Activated naive CD4-positive, alpha-beta T cell treated with anti-CD3 and anti-CD28 coated beads for 36 hours (primary cell): ENCODE data around the gene RELB. TPM values are rescaled to one million over a fixed set of nuclear protein-coding genes. Genes with fewer than 3 reads are reported as not detected.
A peak's percentile ranks its signal among the peaks of the same experiment; 100 is the strongest.

Experiments used
- CTCF ChIA-PET: fragments of 350-600 bp; sonication (Branson Sonifier 250); formaldehyde crosslinking; loops from one replicate; lab custom pipeline; 2021; ENCODE audit warnings: antibody characterized with exemption; lab: Charles Lee
- DNase-seq: peaks from one replicate; pipeline ENCODE4 v3.0.0-alpha.2; 2020
- H3K27ac Mint-ChIP-seq: one replicate; pipeline ENCODE4 v1.8.0; 2021; ENCODE audit warnings: mild to moderate bottlenecking, mixed read lengths
- H3K27me3 Mint-ChIP-seq: one replicate; pipeline ENCODE4 v1.8.0; 2021; ENCODE audit warnings: low read depth, mixed read lengths
- H3K36me3 Mint-ChIP-seq: one replicate; pipeline ENCODE4 v1.8.0; 2021; ENCODE audit warnings: low read depth, mixed read lengths
- H3K4me1 Mint-ChIP-seq: one replicate; pipeline ENCODE4 v1.8.0; 2021; ENCODE audit warnings: low read depth, mixed read lengths
- H3K4me3 Mint-ChIP-seq: one replicate; pipeline ENCODE4 v1.8.0; 2021; ENCODE audit warnings: mild to moderate bottlenecking, moderate library complexity, mixed read lengths
- H3K9me3 Mint-ChIP-seq: one replicate; pipeline ENCODE4 v1.8.0; 2021; ENCODE audit warnings: mixed read lengths
- intact Hi-C: fragments of 100-400 bp; cut with micrococcal nuclease; formaldehyde crosslinking; loops from one replicate; pipeline ENCODE4 v1.15.1; 2023
- total RNA-seq, 2 experiments: library from RNA; stranded (reverse); gene quantifications; one replicate each; pipeline ENCODE4 v1.2.3, GENCODE V29; 2021

The RELB gene
- total RNA-seq, 2 experiments from 2014 or later, result 55.4 to 57.3 TPM

GRCh38 chr19:45008552-45008951 lies 7.3 kb downstream of the RELB start:
- intact Hi-C loops, result no loop called here
- no peak overlapping the region for H3K27ac Mint-ChIP-seq
- H3K27me3 Mint-ChIP-seq, result no peaks in the 10 kb centered on the region
- DNase-seq, result no peak
- H3K4me1 Mint-ChIP-seq, result peaks cover 5% of the 10 kb centered on the region
- H3K9me3 Mint-ChIP-seq, result no peaks in the 10 kb centered on the region
- peaks cover 20% of the 10 kb centered on the region for H3K36me3 Mint-ChIP-seq
- CTCF ChIA-PET, result no interaction called here
- no peak overlapping the region for H3K4me3 Mint-ChIP-seq

DNA sequence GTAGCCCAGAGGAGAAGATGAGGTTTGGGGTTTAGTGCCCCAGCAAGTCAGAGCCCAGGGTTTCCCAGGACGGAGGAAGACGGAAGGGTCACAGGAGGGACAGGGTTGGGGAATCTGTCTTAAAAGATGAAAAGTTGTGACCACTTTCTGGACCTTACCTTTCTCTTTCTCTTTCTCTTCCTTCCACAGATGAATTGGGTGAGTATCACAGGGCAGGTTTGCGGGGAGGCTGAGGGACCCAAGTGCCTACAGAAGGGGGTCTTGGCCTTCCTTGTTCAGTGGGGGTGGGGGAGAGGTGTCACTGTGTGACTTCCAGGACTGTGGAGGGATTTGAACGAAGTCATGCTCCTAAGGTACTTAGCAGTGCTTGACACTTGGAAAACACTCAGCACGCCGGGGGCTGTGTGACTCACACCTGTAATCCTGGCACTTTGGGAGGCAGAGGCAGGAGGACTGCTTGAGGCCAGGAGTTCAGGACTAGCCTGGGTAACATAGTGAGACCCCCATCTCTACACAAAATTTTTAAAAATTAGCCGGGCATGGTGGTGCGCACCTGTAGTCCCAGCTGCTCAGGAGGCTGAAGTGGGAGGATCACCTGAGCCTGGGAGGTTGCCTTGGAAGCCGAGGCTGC lies 8.5 kb downstream of the RELB start:
- H3K27ac Mint-ChIP-seq, result no peak overlapping the region
- no peaks in the 10 kb centered on the region for H3K9me3 Mint-ChIP-seq
- H3K4me1 Mint-ChIP-seq, result peaks cover 5% of the 10 kb centered on the region
- H3K4me3 Mint-ChIP-seq, result no peak overlapping the region
- peaks cover 20% of the 10 kb centered on the region for H3K36me3 Mint-ChIP-seq
- no peak for DNase-seq
- H3K27me3 Mint-ChIP-seq, result no peaks in the 10 kb centered on the region
- intact Hi-C loops, result no loop called here
- CTCF ChIA-PET, result no interaction called here

DNA sequence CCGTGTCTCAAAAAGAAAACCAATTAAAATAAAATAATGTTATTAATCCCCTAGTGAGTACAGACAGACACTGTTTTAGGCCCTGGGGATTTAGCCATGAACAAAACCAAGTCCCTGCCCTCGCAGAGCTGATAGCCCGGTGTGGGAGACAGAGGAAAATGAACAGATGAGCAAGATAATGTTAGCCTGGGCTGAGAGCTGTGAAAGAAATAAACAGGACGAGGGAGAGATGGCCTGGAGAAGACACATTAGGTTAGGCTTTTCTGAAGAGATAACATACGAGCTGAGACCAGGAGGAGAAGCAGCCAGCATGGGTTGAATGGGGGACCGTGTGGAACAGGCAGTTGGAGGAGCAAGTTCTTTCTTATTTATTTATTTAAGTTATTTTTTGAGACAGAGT lies 9.0 kb downstream of the RELB start:
- no peak overlapping the region for H3K27ac Mint-ChIP-seq
- no peaks in the 10 kb centered on the region for H3K9me3 Mint-ChIP-seq
- H3K27me3 Mint-ChIP-seq, result no peaks in the 10 kb centered on the region
- no peak overlapping the region for H3K4me3 Mint-ChIP-seq
- intact Hi-C loops, result no loop called here
- H3K36me3 Mint-ChIP-seq, result peaks cover 20% of the 10 kb centered on the region
- CTCF ChIA-PET, result no interaction called here
- H3K4me1 Mint-ChIP-seq, result peaks cover 5% of the 10 kb centered on the region
- no peak for DNase-seq

DNA sequence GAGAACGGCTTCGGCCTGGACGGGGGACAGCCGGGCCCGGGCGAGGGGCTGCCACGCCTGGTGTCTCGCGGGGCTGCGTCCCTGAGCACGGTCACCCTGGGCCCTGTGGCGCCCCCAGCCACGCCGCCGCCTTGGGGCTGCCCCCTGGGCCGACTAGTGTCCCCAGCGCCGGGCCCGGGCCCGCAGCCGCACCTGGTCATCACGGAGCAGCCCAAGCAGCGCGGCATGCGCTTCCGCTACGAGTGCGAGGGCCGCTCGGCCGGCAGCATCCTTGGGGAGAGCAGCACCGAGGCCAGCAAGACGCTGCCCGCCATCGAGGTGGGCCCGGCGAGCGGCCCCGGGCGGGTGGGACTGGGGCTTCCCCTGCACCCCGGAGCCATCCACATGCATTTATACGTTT lies 10.7 kb downstream of the RELB start:
- no peak overlapping the region for H3K27ac Mint-ChIP-seq
- no peaks in the 10 kb centered on the region for H3K9me3 Mint-ChIP-seq
- H3K4me3 Mint-ChIP-seq, result no peak overlapping the region
- peaks cover 6% of the 10 kb centered on the region for H3K4me1 Mint-ChIP-seq
- no peak for DNase-seq
- H3K27me3 Mint-ChIP-seq, result no peaks in the 10 kb centered on the region
- CTCF ChIA-PET, result no interaction called here
- H3K36me3 Mint-ChIP-seq, result peaks cover 16% of the 10 kb centered on the region
- intact Hi-C loops, result no loop called here

DNA sequence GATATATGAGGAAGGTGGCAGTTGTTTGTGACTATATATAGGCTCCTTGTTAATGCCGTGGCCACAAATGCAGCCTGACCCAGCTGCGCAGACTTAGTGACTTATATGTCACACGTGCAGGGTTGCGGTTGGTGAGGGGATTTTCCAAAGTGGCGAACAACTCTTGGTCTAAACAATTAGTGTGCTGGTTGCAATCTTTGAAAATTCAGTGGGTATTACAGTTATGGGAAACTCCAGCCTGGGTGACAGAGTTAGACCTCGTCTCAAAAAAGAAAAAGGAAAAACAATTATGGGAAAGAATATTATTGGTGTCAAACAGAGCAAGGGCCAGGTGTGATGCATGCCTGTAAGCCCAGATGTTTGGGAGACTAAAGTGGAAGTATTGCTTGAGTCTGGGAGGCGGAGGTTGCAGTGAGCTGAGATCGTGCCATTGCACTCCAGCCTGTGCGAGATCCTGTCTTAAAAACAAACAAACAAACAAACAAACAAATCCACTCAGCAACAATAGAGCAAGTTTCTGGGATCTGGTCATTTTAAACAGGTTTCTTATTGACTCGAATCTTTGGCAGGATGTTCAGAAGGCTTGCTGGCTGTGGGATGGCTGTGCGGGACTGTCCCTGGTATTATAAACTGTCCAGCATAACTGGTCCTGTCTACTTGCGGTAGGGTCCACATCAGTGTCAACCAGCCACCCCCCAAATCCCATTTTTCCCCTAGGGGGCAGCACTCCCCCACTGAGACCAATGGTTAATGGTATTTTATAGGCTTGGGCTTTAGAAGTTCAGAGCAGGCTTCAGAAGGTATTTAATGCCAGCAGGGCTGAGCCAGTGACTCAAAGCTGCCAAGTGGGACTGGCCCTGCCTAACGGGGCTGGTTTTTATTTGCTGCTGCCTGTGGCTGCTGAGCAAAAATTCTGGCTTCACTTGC lies 15.4 kb downstream of the RELB start:
- H3K27me3 Mint-ChIP-seq, result no peaks in the 10 kb centered on the region
- H3K9me3 Mint-ChIP-seq, result no peaks in the 10 kb centered on the region

GRCh38 chr19:45019187-45019586 lies 17.9 kb downstream of the RELB start:
- H3K27ac Mint-ChIP-seq, result no peak overlapping the region
- DNase-seq, result no peak
- H3K4me3 Mint-ChIP-seq, result no peak overlapping the region
- H3K4me1 Mint-ChIP-seq, result peaks cover 6% of the 10 kb centered on the region
- CTCF ChIA-PET, result interaction anchor here (0.7 kb wide), 1 partner anchor 47 kb away, joined by 3 read pairs; no protein-coding TSS in a partner anchor
- H3K27me3 Mint-ChIP-seq, result no peaks in the 10 kb centered on the region
- intact Hi-C loops, result no loop called here
- peaks cover 18% of the 10 kb centered on the region for H3K36me3 Mint-ChIP-seq
- H3K9me3 Mint-ChIP-seq, result no peaks in the 10 kb centered on the region

More for the DNA sequence above, 15.4 kb downstream of the RELB start:
- Mint-ChIP-seq H3K27ac (peak overlapping the region; percentile 32), H3K4me1 (peaks cover 6% of the 10 kb centered on the region), H3K36me3 (peaks cover 14% of the 10 kb centered on the region), H3K4me3 (no peak overlapping the region)
- intact Hi-C loops, result no loop called here
- peak; percentile 73 for DNase-seq
- CTCF ChIA-PET, result interaction anchor here (0.6 to 1.4 kb wide), 3 partner anchors 11 to 48 kb away, joined by 3 read pairs; no protein-coding TSS in a partner anchor

DNA sequence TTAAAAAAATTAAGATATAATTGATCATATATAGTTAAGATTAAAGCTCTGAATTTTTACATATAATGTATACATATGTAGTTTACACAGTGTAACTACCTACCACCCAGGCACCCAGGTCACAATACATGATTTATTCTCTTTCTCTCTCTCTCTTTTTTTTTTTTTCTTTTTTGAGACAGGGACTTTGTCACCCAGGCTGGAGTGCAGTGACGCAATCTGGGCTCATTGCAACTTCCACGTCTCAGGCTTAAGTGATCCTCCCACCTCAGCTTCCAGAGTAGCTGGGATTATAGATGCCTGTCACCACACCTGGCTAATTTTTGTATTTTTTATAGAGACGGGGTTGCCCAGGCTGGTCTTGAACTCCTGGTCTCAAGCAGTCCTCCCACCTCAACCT lies 18.8 kb downstream of the RELB start:
- Mint-ChIP-seq H3K4me3 (no peak overlapping the region), H3K27me3 (no peaks in the 10 kb centered on the region), H3K9me3 (no peaks in the 10 kb centered on the region), H3K4me1 (peaks cover 6% of the 10 kb centered on the region), H3K27ac (no peak overlapping the region), H3K36me3 (peaks cover 20% of the 10 kb centered on the region)
- CTCF ChIA-PET, result interaction anchor here (1.0 kb wide), 1 partner anchor 40 kb away, joined by 3 read pairs; no protein-coding TSS in a partner anchor
- DNase-seq, result no peak
- intact Hi-C loops, result no loop called here

- CTCF ChIA-PET, result no interaction called here
- no peaks in the 10 kb centered on the region for H3K4me1 Mint-ChIP-seq
- no peak overlapping the region for H3K4me3 Mint-ChIP-seq
- intact Hi-C loops, result no loop called here
- no peak overlapping the region for H3K27ac Mint-ChIP-seq
- DNase-seq, result no peak
- H3K27me3 Mint-ChIP-seq, result no peaks in the 10 kb centered on the region
- H3K9me3 Mint-ChIP-seq, result no peaks in the 10 kb centered on the region
- peaks cover 18% of the 10 kb centered on the region for H3K36me3 Mint-ChIP-seq
These were observed 20.7 kb downstream of the RELB start for GRCh38 chr19:45021971-45022370.

GRCh38 chr19:45023048-45023447 lies 21.8 kb downstream of the RELB start:
- no peak overlapping the region for H3K27ac Mint-ChIP-seq
- CTCF ChIA-PET, result interaction anchor here (0.6 kb wide), 1 partner anchor 224 kb away, joined by 3 read pairs; no protein-coding TSS in a partner anchor

DNA sequence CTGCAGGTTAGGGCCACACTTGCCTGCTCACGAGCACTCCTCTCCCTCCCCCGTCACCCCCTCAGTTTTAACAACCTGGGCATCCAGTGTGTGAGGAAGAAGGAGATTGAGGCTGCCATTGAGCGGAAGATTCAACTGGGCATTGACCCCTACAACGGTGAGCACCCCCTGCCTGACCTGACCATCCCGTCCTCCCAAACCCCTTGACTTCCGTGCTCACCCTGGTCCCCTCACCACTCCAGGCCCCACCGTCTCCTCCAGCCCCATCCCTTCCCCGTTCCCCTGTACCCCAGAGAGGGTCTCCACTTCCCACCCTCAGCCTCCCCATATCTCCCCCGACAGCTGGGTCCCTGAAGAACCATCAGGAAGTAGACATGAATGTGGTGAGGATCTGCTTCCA lies 24.0 kb downstream of the RELB start:
- no peak for DNase-seq
- Mint-ChIP-seq H3K27me3 (no peaks in the 10 kb centered on the region), H3K36me3 (peaks cover 24% of the 10 kb centered on the region), H3K27ac (no peak overlapping the region), H3K9me3 (no peaks in the 10 kb centered on the region), H3K4me3 (no peak overlapping the region), H3K4me1 (no peaks in the 10 kb centered on the region)
- CTCF ChIA-PET, result no interaction called here
- intact Hi-C loops, result no loop called here

More at GRCh38 chr19:45023048-45023447, 21.8 kb downstream of the RELB start:
- no peak for DNase-seq
- Mint-ChIP-seq H3K9me3 (no peaks in the 10 kb centered on the region), H3K4me1 (no peaks in the 10 kb centered on the region), H3K4me3 (no peak overlapping the region), H3K27me3 (no peaks in the 10 kb centered on the region), H3K36me3 (peaks cover 21% of the 10 kb centered on the region)
- intact Hi-C loops, result no loop called here

GRCh38 chr19:45027371-45027770 lies 26.1 kb downstream of the RELB start:
- Mint-ChIP-seq H3K9me3 (no peaks in the 10 kb centered on the region), H3K27ac (no peak overlapping the region), H3K4me1 (no peaks in the 10 kb centered on the region), H3K27me3 (no peaks in the 10 kb centered on the region), H3K4me3 (no peak overlapping the region), H3K36me3 (peaks cover 28% of the 10 kb centered on the region)
- CTCF ChIA-PET, result interaction anchor here (0.7 to 1.0 kb wide), 4 partner anchors 11 to 213 kb away, joined by 3 read pairs; no protein-coding TSS in a partner anchor
- DNase-seq, result no peak
- intact Hi-C loops, result no loop called here

GRCh38 chr19:45030825-45031224 lies 29.6 kb downstream of the RELB start:
- H3K4me3 Mint-ChIP-seq, result no peak overlapping the region
- CTCF ChIA-PET, result no interaction called here

More at GRCh38 chr19:45030825-45031224, 29.6 kb downstream of the RELB start:
- no peak for DNase-seq
- Mint-ChIP-seq H3K36me3 (peaks cover 51% of the 10 kb centered on the region), H3K9me3 (no peaks in the 10 kb centered on the region), H3K4me1 (no peaks in the 10 kb centered on the region), H3K27ac (peak overlapping the region; percentile 65), H3K27me3 (no peaks in the 10 kb centered on the region)
- intact Hi-C loops, result no loop called here
